Thoracic aorta (tissue), 2 donors: ENCODE data around the gene AFAP1L1. TPM values are rescaled to one million over a fixed set of nuclear protein-coding genes. Genes with fewer than 3 reads are reported as not detected.

Experiments
- ATAC-seq: fragments of 150-250 bp; one replicate; pipeline ENCODE4 v1.8.0; 2017; ENCODE audit warnings: low read depth; ENCODE audit not compliant: insufficient number of reproducible peaks, low FRiP score
- DNase-seq: peaks from one replicate; pipeline ENCODE4 v3.0.0-alpha.2; 2020; ENCODE audit warnings: low spot score
- H3K27ac ChIP-seq, 2 donors: fragments of 200-600 bp; sonication (generic); 1 replicate in 1 of 2; 2 replicates in 1 of 2; pipeline ENCODE4 v1.5.1; 2016; ENCODE audit warnings: mild to moderate bottlenecking in 2 of 2, moderate library complexity in 2 of 2
- H3K27me3 ChIP-seq: fragments of 200-600 bp; sonication (generic); replicated peaks from 2 replicates; pipeline ENCODE4 v1.6.0; 2016; ENCODE audit warnings: mild to moderate bottlenecking; ENCODE audit not compliant: insufficient read depth
- H3K36me3 ChIP-seq: fragments of 200-600 bp; sonication (generic); one replicate; pipeline ENCODE4 v1.5.1; 2016
- H3K4me1 ChIP-seq, 2 donors: fragments of 200-600 bp; sonication (generic); 1 replicate in 1 of 2; 2 replicates in 1 of 2; pipeline versions ENCODE4 v1.5.1 to v1.6.0; 2016; ENCODE audit warnings: low read depth in 2 of 2, mild to moderate bottlenecking in 1 of 2; ENCODE audit not compliant: control insufficient read depth in 1 of 2
- H3K4me3 ChIP-seq: fragments of 200-600 bp; sonication (generic); 2 replicates; pipeline ENCODE4 v1.5.1; 2016; ENCODE audit warnings: mild to moderate bottlenecking
- H3K9me3 ChIP-seq: fragments of 200-600 bp; sonication (generic); 2 replicates; pipeline ENCODE4 v1.5.1; 2016
- total RNA-seq, 2 donors: library from RNA; depleted of rRNA; stranded (reverse); fragments of >200 nt; gene quantifications; one replicate each; pipeline versions ENCODE4 v1.1.0 to v1.2.3, GENCODE V29; 2016
- TF ChIP-seq, protein P1 (sequence below): fragments of 200-600 bp; sonication (generic); IDR thresholded peaks from one replicate; pipeline ENCODE4 v1.5.1; 2019; ENCODE audit warnings: antibody characterized with exemption

AFAP1L1 gene
- total RNA-seq, 2 donors from 2014 or later = 6.8 to 10.4 TPM

DNA sequence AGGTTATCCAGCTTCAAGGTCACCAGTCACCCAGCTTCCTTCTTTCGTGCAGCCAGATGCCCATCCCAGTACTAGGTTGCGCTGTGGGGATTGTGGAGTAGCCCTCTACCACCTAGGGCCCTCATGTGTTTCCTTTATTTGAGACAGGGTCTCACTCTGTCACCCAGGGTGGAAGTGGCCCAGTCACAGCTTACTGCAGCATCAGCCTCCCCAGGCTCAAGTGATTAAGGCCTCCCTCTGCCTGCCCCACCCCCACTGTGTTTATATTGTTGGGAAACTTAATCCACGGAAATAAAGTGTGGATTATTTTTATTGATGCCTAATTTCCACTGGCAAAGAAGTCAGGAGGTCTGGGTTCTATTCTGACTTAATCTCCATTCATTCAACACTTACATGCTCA is 103.1 kb downstream of the AFAP1L1 start:
- H3K27ac ChIP-seq = peak overlapping the region; percentile 23 to 94
- TF ChIP-seq, protein P1, sequence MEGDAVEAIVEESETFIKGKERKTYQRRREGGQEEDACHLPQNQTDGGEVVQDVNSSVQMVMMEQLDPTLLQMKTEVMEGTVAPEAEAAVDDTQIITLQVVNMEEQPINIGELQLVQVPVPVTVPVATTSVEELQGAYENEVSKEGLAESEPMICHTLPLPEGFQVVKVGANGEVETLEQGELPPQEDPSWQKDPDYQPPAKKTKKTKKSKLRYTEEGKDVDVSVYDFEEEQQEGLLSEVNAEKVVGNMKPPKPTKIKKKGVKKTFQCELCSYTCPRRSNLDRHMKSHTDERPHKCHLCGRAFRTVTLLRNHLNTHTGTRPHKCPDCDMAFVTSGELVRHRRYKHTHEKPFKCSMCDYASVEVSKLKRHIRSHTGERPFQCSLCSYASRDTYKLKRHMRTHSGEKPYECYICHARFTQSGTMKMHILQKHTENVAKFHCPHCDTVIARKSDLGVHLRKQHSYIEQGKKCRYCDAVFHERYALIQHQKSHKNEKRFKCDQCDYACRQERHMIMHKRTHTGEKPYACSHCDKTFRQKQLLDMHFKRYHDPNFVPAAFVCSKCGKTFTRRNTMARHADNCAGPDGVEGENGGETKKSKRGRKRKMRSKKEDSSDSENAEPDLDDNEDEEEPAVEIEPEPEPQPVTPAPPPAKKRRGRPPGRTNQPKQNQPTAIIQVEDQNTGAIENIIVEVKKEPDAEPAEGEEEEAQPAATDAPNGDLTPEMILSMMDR = no peak

DNA sequence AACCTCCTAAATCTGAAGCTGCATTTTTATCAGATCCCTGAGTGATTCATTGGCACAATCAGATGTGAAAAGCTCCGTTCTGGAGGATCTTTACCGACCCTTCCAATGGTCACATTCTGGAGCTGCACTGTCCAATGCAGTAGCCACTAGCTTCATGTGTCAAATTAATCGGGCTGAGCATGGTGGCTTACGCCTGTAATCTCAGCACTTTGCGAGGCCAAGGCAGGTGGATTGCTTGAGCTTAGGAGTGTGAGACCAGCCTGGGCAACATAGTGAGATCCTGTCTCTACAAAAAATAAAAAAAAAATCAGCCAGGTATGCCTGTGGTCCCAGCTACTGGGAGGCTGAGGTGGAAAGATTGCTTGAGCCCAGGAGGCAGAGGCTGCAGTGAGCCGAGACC is 103.8 kb downstream of the AFAP1L1 start:
- ATAC-seq = no peak

More for the DNA sequence above, 103.1 kb downstream of the AFAP1L1 start:
- peaks cover 21 to 63% of the 10 kb centered on the region in 2 donors for H3K4me1 ChIP-seq
- no peaks in the 10 kb centered on the region for H3K9me3 ChIP-seq
- no peak for DNase-seq
- ATAC-seq = no peak
- no peaks in the 10 kb centered on the region for H3K27me3 ChIP-seq
- no peaks in the 10 kb centered on the region for H3K36me3 ChIP-seq
- H3K4me3 ChIP-seq = no peak overlapping the region

DNA sequence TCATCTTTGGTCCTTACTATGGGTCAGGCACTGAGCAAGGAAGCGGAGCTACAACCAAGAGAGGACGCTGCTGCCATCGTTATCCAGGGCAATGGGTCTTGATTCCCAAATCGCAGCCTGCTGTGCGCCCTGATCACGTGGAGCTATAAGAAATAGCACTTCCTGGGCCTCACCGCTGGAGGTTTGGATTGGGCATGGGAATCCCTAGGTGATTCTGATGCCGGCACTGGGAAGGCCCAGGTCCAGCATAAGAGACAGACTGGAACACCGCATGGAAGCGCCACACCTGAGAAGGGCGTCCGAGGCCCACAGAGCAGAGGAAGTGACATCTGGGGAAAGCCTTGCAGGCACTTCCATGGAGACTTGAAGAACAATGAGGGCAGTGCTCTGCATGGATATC is 104.4 kb downstream of the AFAP1L1 start:
- Histone ChIP-seq H3K36me3 (no peaks in the 10 kb centered on the region), H3K9me3 (no peaks in the 10 kb centered on the region), H3K4me1 (peaks cover 25 to 60% of the 10 kb centered on the region in 2 donors), H3K27me3 (no peaks in the 10 kb centered on the region), H3K4me3 (no peak overlapping the region), H3K27ac (peak overlapping the region; percentile 23 to 94)
- DNase-seq = no peak
- ATAC-seq = no peak
- TF ChIP-seq, protein P1 = no peak

More for the DNA sequence above, 103.8 kb downstream of the AFAP1L1 start:
- Histone ChIP-seq H3K27ac (peak overlapping the region; percentile 23 to 94), H3K4me3 (no peak overlapping the region), H3K27me3 (no peaks in the 10 kb centered on the region), H3K4me1 (peaks cover 26 to 62% of the 10 kb centered on the region in 2 donors), H3K9me3 (no peaks in the 10 kb centered on the region), H3K36me3 (no peaks in the 10 kb centered on the region)
- no peak for DNase-seq
- TF ChIP-seq, protein P1 = no peak

DNA sequence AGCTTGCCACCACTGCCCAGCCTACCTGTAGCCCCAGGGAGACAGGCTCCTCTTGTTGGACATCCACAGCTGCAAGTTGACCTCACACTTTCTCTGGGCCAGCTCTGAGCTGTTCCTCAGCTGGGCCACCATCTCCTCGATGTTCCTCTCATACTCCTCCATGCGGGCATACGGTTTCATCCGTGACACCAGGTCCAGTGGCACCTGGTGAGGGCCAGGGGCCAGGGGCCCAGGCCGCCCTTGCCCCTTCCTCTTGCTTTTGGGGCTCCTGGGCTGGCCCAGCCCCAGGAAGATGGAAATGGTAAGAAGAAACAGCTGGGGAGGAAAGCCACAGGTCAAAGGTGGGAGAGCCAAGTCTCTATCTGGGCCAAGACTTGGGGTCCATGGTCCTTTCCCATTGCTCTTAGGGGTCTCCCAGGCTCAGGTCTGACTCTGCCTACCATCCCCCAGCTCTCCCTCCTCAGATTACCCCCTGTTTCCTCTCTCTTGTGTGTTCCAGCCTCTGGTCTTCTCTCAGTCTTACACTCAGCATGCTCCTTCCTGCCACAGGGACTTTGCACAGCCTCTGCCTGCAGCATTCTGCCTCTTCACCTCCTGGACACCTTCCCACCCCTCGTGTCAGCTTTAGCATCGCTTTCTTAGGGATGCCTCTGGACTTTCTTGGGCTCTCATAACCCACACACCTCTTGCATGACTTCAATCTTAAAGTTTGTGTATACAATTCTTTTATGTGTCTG is 105.2 kb downstream of the AFAP1L1 start:
- Histone ChIP-seq H3K27me3 (no peaks in the 10 kb centered on the region), H3K9me3 (no peaks in the 10 kb centered on the region), H3K27ac (peak overlapping the region; percentile 50 to 52), H3K36me3 (no peaks in the 10 kb centered on the region), H3K4me3 (no peak overlapping the region), H3K4me1 (peaks cover 17 to 59% of the 10 kb centered on the region in 2 donors)
- ATAC-seq (no peak), DNase-seq (no peak)
- TF ChIP-seq, protein P1 = no peak

DNA sequence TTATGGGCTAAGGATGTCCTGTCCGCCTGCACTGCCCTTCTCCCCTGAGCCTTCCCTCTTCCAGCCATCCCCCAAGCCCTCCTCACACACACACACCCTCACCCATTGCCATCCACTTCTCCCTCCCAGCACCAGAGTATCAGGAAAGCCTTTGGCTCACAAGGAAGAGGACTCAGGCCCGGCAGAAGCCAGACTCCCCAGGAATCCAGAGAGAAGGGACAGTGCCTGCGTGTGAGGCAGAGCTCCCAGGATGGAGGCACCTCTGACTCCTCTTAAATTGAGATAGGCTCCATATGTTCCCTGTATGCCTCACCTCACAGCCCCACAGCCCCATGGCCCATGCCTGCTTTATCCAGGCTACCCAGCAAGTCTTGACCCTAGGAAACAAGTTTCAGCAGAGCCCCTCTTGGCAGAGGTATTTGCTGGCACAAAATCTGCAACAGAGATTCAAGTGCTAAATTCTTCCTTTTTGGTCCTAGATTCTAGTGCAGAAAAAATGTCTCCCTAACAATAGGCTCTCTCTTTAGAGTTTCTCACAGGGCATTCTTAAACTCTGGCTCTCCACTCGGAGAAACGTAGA is 106.7 kb downstream of the AFAP1L1 start:
- DNase-seq = no peak
- Histone ChIP-seq H3K9me3 (no peaks in the 10 kb centered on the region), H3K27ac (peak overlapping the region; percentile 99 to 100), H3K36me3 (no peaks in the 10 kb centered on the region), H3K4me1 (peaks cover 17 to 58% of the 10 kb centered on the region in 2 donors), H3K27me3 (no peaks in the 10 kb centered on the region), H3K4me3 (no peak overlapping the region)
- TF ChIP-seq, protein P1 = no peak
- no peak for ATAC-seq
